ENCODE measurements around the gene SLC16A1. TPM values are rescaled to one million over a fixed set of nuclear protein-coding genes. Genes with fewer than 3 reads are reported as not detected.

SLC16A1 gene
- total RNA-seq, 2 donors from 2014 or later = 28.0 to 51.5 TPM

DNA sequence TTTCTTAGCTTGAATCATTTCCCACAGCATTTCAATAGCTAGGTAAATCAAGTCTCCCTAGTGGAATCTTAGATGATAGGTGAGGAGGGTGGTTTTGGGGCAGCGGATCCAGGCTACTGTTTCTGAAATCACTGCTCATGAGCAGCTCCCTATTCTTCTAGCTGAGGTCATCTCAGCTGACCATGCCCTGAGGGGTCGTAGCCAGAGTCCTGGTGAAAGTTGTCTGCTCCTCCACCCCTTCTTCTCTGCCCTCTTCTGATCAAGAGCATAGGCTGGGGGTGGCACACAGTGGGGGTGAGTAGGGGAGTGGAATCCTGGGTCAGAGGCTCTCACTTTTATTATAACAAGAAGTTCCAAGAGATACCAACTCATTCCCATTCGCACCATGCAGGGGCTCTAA lies 76.2 kb downstream of the SLC16A1 start:
- ATAC-seq = no peak
- no peaks in the 10 kb centered on the region for H3K36me3 Mint-ChIP-seq
- no peaks in the 10 kb centered on the region for H3K9me3 Mint-ChIP-seq
- no peak overlapping the region for H3K27ac Mint-ChIP-seq
- DNase-seq (ENCODE audit: low spot score in 2 of 2) = no peak

DNA sequence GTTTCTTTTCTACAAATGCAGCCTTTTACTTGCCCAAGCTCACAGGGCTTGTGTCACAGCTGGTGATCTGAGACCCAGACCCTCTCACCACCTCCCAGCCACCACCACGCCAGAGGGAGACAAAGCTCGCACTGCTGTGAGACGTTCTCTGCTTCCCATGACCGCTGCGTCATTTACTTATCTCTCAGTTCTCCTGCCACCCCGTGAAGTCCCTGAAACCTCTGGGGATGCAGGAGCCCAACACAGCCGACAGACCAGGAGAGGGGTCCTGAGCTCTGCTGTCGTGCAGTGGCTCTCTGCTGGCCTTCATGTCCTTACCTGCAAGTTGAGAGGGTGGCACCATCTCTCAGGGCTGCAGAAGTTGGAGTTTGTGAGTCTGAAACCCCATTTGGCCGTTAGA lies 77.7 kb downstream of the SLC16A1 start:
- Mint-ChIP-seq H3K27ac (peak overlapping the region in 1 of 2 donors; percentile 1), H3K9me3 (no peaks in the 10 kb centered on the region), H3K36me3 (no peaks in the 10 kb centered on the region)
- DNase-seq (ENCODE audit: low spot score in 2 of 2) (no peak), ATAC-seq (no peak)

DNA sequence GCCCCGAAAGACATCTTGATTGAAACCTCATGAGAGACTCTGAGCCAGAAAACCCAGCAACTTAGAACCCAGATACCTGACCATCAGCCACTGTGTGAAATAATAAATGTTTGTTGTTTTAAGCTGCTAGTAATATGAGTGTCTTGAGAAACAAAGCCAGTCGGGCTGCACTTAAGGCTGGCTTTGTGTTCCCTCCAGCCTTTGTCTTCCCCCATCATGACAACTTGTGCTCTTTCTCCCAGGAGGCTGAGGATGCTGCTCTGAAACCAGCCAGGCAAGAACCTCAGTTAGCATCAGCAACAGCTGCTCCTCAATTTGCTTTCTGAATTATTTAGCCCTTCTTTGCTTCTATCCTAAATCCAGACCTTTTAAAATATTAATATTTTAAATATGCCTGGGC lies 78.2 kb downstream of the SLC16A1 start:
- Mint-ChIP-seq H3K9me3 (no peaks in the 10 kb centered on the region), H3K27ac (no peak overlapping the region), H3K36me3 (no peaks in the 10 kb centered on the region)
- DNase-seq (ENCODE audit: low spot score in 2 of 2) (no peak), ATAC-seq (no peak)

- Mint-ChIP-seq H3K36me3 (no peaks in the 10 kb centered on the region), H3K9me3 (no peaks in the 10 kb centered on the region), H3K27ac (no peak overlapping the region)
- ATAC-seq = no peak
- no peak for DNase-seq (ENCODE audit: low spot score in 2 of 2)
These were observed 79.7 kb downstream of the SLC16A1 start for GRCh38 chr1:112876315-112876714.

- no peaks in the 10 kb centered on the region for H3K36me3 Mint-ChIP-seq
- no peak overlapping the region for H3K27ac Mint-ChIP-seq
- no peaks in the 10 kb centered on the region for H3K9me3 Mint-ChIP-seq
- no peak for ATAC-seq
- DNase-seq (ENCODE audit: low spot score in 2 of 2) = no peak
These were observed 83.4 kb downstream of the SLC16A1 start for GRCh38 chr1:112872551-112872962.

DNA sequence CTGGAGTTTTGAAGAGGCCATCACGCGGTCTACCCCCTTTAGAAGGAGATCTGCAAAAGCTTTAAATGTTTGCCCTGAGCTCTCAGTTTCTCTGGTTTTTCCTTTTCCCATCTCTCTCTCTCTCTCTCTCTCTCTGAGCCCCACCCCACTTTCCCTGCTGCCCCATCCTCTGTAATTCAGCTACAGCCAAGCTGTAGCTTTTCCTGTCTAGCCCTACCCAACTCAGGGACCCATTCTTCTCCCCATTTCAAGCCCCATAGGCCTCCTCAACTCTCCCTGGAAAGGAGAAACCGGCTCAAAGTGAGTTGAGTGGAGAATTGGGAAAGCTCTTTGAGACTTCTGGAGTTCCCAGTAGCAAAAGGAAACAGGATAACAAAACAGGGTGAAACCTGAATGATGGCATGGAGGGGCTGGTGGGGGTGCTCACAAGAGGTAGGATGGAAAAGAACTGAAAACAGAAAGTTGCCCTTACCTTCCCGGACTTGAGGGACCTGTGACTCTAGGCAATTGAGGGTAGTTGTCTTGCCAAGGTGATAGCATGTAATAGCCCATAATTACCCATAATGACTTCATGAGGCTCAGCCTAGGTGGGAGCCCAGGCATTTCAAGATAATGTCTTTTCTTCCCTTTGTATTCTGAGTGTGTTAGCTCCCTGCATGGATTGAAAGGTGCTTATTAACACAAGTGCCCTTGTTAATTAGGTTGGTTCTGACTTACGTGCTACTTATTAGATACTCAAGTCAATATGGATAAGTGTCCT lies 84.9 kb downstream of the SLC16A1 start:
- H3K36me3 Mint-ChIP-seq = no peaks in the 10 kb centered on the region
- H3K9me3 Mint-ChIP-seq = no peaks in the 10 kb centered on the region
- no peak for ATAC-seq
- H3K27ac Mint-ChIP-seq = no peak overlapping the region
- no peak for DNase-seq (ENCODE audit: low spot score in 2 of 2)

DNA sequence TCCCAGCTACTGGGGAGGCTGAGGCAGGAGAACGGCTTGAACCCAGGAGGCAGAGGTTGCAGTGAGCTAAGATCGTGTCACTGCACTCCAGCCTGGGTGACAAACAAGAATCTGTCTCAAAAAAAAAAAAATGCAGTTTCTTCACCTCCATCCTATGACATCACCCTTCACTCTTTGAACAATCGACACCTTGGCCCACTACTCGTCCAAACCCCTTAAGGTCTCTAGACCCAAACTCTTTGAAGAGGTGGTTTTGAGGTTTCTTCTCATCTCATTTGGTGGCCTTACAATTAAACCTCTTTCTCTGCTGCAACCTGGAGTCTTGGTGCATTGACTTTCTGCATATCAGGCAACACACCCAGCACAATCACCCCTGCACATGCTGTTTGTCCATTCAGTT lies 86.1 kb downstream of the SLC16A1 start:
- DNase-seq (ENCODE audit: low spot score in 2 of 2) (no peak), ATAC-seq (peak; percentile 34 to 47)
- Mint-ChIP-seq H3K36me3 (no peaks in the 10 kb centered on the region), H3K27ac (no peak overlapping the region), H3K9me3 (no peaks in the 10 kb centered on the region)

GRCh38 chr1:112868191-112868590 lies 87.8 kb downstream of the SLC16A1 start:
- ATAC-seq = no peak
- Mint-ChIP-seq H3K9me3 (no peaks in the 10 kb centered on the region), H3K36me3 (no peaks in the 10 kb centered on the region), H3K27ac (peak overlapping the region in 1 of 2 donors; percentile 24)
- no peak for DNase-seq (ENCODE audit: low spot score in 2 of 2)

DNA sequence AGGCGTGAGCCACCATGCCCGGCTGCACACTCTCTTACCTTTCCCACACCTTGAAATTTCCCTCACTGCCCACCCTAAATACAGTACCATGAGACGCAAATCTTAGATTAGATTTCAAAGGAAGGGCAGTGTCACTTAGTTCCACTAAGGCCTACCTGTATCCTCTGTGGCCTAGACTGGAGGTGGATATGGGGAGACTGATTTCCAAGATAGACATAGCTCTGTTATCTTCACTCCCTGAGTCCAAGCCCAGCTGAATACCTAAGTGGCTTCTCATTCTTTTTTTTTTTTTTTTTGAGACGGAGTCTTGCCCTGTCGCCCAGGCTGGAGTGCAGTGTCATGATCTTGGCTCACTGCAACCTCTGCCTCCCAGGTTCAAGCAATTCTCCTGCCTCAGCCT lies 89.0 kb downstream of the SLC16A1 start:
- no peak for ATAC-seq
- no peaks in the 10 kb centered on the region for H3K36me3 Mint-ChIP-seq
- no peak overlapping the region for H3K27ac Mint-ChIP-seq
- no peak for DNase-seq (ENCODE audit: low spot score in 2 of 2)
- H3K9me3 Mint-ChIP-seq = no peaks in the 10 kb centered on the region

- DNase-seq (ENCODE audit: low spot score in 2 of 2) (no peak), ATAC-seq (no peak)
- no peaks in the 10 kb centered on the region for H3K9me3 Mint-ChIP-seq
These were observed 89.8 kb downstream of the SLC16A1 start for GRCh38 chr1:112866151-112866550.

GRCh38 chr1:112862753-112863426 lies 93.1 kb downstream of the SLC16A1 start:
- H3K9me3 Mint-ChIP-seq = no peaks in the 10 kb centered on the region
- DNase-seq (ENCODE audit: low spot score in 2 of 2) = no peak
- no peaks in the 10 kb centered on the region for H3K36me3 Mint-ChIP-seq

More at GRCh38 chr1:112866151-112866550, 89.8 kb downstream of the SLC16A1 start:
- Mint-ChIP-seq H3K36me3 (no peaks in the 10 kb centered on the region), H3K27ac (peak overlapping the region in 1 of 2 donors; percentile 31)

More at GRCh38 chr1:112862753-112863426, 93.1 kb downstream of the SLC16A1 start:
- no peak overlapping the region for H3K27ac Mint-ChIP-seq
- no peak for ATAC-seq

Other genes starting within 250 kb of the SLC16A1 start
- gene RHOC, start 249.1 kb downstream of the SLC16A1 start, total RNA-seq = 10 to 100 TPM; 62.4 to 81.8 TPM
- gene PPM1J, start 240.9 kb downstream of the SLC16A1 start, total RNA-seq = 1 to 10 TPM in 1 of 2 donors, under 1 TPM in 1; 0.46 to 1.8 TPM
- 10 to 100 TPM; 12.5 to 14.0 TPM for gene LRIG2, start 117.0 kb upstream of the SLC16A1 start, total RNA-seq

All from activated naive CD4-positive, alpha-beta T cell treated with anti-CD3 and anti-CD28 coated beads, Interleukin-2, amount 50 U/mL, for 72 hours (primary cell).